Measurements from ENCODE around the gene UIMC1. TPM values are rescaled to one million over a fixed set of nuclear protein-coding genes. Genes with fewer than 3 reads are reported as not detected.

The UIMC1 gene
- polyA plus RNA-seq, 3 donors = 14.8 to 35.6 (median 19.1) TPM

- Mint-ChIP-seq H3K27ac (peak overlapping the region in 4 of 7 donors; percentile 2 to 57 (median 22)), H3K9me3 (peaks cover 0 to 3% (median 3%) of the 10 kb centered on the region in 7 donors), H3K27me3 (ENCODE audit: low read depth in 3 of 3) (peaks cover 0 to 2% (median 0%) of the 10 kb centered on the region in 3 donors), H3K4me3 (no peak overlapping the region), H3K4me1 (peaks cover 2% of the 10 kb centered on the region), H3K36me3 (peaks cover 37 to 63% of the 10 kb centered on the region in 2 donors)
- Histone ChIP-seq H3K27ac (ENCODE audit: low read depth in 1 of 2, low read length in 2 of 2) (peak overlapping the region in 1 of 2 donors; percentile 48), H3K36me3 (replicated peaks in 1 of 2; ENCODE audit: control insufficient read depth in 1 of 2, insufficient read depth in 2 of 2, low read length in 2 of 2) (peaks cover 42 to 46% of the 10 kb centered on the region in 2 donors), H3K4me1 (ENCODE audit: control insufficient read depth in 1 of 2, insufficient read depth in 2 of 2, low read length in 2 of 2) (no peaks in the 10 kb centered on the region), H3K9me3 (replicated peaks in 1 of 2; ENCODE audit: control insufficient read depth in 1 of 2, insufficient read depth in 1 of 2, low read length in 2 of 2) (peaks cover 0 to 8% of the 10 kb centered on the region in 2 donors), H2AFZ (ENCODE audit: insufficient read depth, low read depth, low read length, poor library complexity, severe bottlenecking) (no peak overlapping the region), H3K4me2 (replicated peaks; ENCODE audit: extremely low read depth, low read length, poor library complexity, severe bottlenecking) (no peak overlapping the region), H4K20me1 (ENCODE audit: insufficient read depth, low read length) (peaks cover 68% of the 10 kb centered on the region), H3K79me2 (ENCODE audit: insufficient read depth, low read length) (peaks cover 82% of the 10 kb centered on the region), H3K27me3 (ENCODE audit: control insufficient read depth in 2 of 2, insufficient read depth in 2 of 2, low read length in 2 of 2) (no peaks in the 10 kb centered on the region), H3K4me3 (replicated peaks in 1 of 3; ENCODE audit: low read depth in 2 of 3, low read length in 3 of 3) (no peak overlapping the region), H3K9ac (ENCODE audit: insufficient read depth, low read length, poor library complexity, severe bottlenecking) (no peak overlapping the region)
- intact Hi-C loops (cut with micrococcal nuclease) = no loop called here
- no peak for TF ChIP-seq CTCF (IDR thresholded peaks at IDR 0.05)
- WGBS (ENCODE audit: insufficient coverage) = no CpG with 5 or more reads among the region's 7 CpGs
- no peak for DNase-seq
Observed at GRCh38 chr5:176980818-176981217, 25.8 kb downstream of the UIMC1 start.

- Mint-ChIP-seq H3K9me3 (peaks cover 0 to 3% (median 3%) of the 10 kb centered on the region in 7 donors), H3K4me3 (no peak overlapping the region), H3K27ac (peak overlapping the region in 4 of 7 donors; percentile 13 to 62 (median 56)), H3K4me1 (peaks cover 2% of the 10 kb centered on the region), H3K36me3 (peaks cover 47 to 74% of the 10 kb centered on the region in 2 donors), H3K27me3 (ENCODE audit: low read depth in 3 of 3) (peaks cover 0 to 2% (median 0%) of the 10 kb centered on the region in 3 donors)
- Histone ChIP-seq H3K4me3 (replicated peaks in 1 of 3; ENCODE audit: low read depth in 2 of 3, low read length in 3 of 3) (no peak overlapping the region), H3K4me2 (replicated peaks; ENCODE audit: extremely low read depth, low read length, poor library complexity, severe bottlenecking) (no peak overlapping the region), H3K36me3 (replicated peaks in 1 of 2; ENCODE audit: control insufficient read depth in 1 of 2, insufficient read depth in 2 of 2, low read length in 2 of 2) (peaks cover 46 to 57% of the 10 kb centered on the region in 2 donors), H3K27me3 (ENCODE audit: control insufficient read depth in 2 of 2, insufficient read depth in 2 of 2, low read length in 2 of 2) (no peaks in the 10 kb centered on the region), H3K9ac (ENCODE audit: insufficient read depth, low read length, poor library complexity, severe bottlenecking) (no peak overlapping the region), H4K20me1 (ENCODE audit: insufficient read depth, low read length) (peaks cover 62% of the 10 kb centered on the region), H2AFZ (ENCODE audit: insufficient read depth, low read depth, low read length, poor library complexity, severe bottlenecking) (no peak overlapping the region), H3K79me2 (ENCODE audit: insufficient read depth, low read length) (peaks cover 73% of the 10 kb centered on the region), H3K9me3 (replicated peaks in 1 of 2; ENCODE audit: control insufficient read depth in 1 of 2, insufficient read depth in 1 of 2, low read length in 2 of 2) (peaks cover 0 to 8% of the 10 kb centered on the region in 2 donors), H3K4me1 (ENCODE audit: control insufficient read depth in 1 of 2, insufficient read depth in 2 of 2, low read length in 2 of 2) (no peaks in the 10 kb centered on the region), H3K27ac (ENCODE audit: low read depth in 1 of 2, low read length in 2 of 2) (peak overlapping the region in 1 of 2 donors; percentile 10)
- 80% methylated on average over 1 of the region's 3 CpGs for WGBS (ENCODE audit: insufficient coverage)
- DNase-seq = no peak
- intact Hi-C loops (cut with micrococcal nuclease) = loop anchor here in 1 of 2 donors (5.0 kb wide), 1 partner anchor 43 kb away; the partner anchor contains the start of gene ZNF346
- TF ChIP-seq CTCF (IDR thresholded peaks at IDR 0.05) = no peak
Observed at GRCh38 chr5:176979669-176980068, 26.9 kb downstream of the UIMC1 start.

All from CD14-positive monocyte (primary cell).